HepG2 (cell line): ENCODE results near the gene STN1. TPM values are rescaled to one million over a fixed set of nuclear protein-coding genes. Genes with fewer than 3 reads are reported as not detected.

ENCODE experiments used
- KAT2B ChIP-seq: fragments of 150-350 bp; IDR thresholded peaks from 2 replicates; pipeline ENCODE4 v1.6.1; 2014; ENCODE audit warnings: low read depth, low read length, borderline replicate concordance
- KAT7 ChIP-seq: IDR thresholded peaks from 2 replicates; pipeline ENCODE4 v1.6.1; 2018; ENCODE audit warnings: borderline replicate concordance, missing compliant biosample characterization
- KLF9 ChIP-seq: IDR thresholded peaks from 2 replicates; pipeline ENCODE4 v1.6.1; 2016; ENCODE audit warnings: low read depth
- MEIS2 ChIP-seq: sonication (generic); formaldehyde crosslinking; IDR thresholded peaks from 2 replicates; pipeline ENCODE4 v1.9.0; 2021; ENCODE audit warnings: mild to moderate bottlenecking, missing genetic modification reagents
- POLR2AphosphoS5 ChIP-seq: IDR thresholded peaks from 2 replicates; pipeline ENCODE4 v1.6.1; 2012; ENCODE audit warnings: low read depth, low read length
- TCF12 ChIP-seq, 2 experiments: fragments of 450-650 bp in 1 of 2; sonication (generic) in 1 of 2; formaldehyde crosslinking in 1 of 2; IDR thresholded peaks; 2 replicates each; pipeline versions ENCODE4 v1.6.1 to v1.8.0; 2017 to 2022; ENCODE audit warnings: antibody characterized with exemption in 1 of 2, mild to moderate bottlenecking in 1 of 2, missing genetic modification reagents in 1 of 2, moderate library complexity in 1 of 2
- ZNF468 ChIP-seq: sonication (generic); formaldehyde crosslinking; IDR thresholded peaks from 2 replicates; pipeline ENCODE4 v1.8.0; 2022; ENCODE audit warnings: mild to moderate bottlenecking, moderate library complexity, missing genetic modification reagents
- ZNF501 ChIP-seq: sonication (generic); formaldehyde crosslinking; IDR thresholded peaks from 2 replicates; pipeline ENCODE4 v1.5.1; 2020; ENCODE audit warnings: mild to moderate bottlenecking, moderate library complexity, missing genetic modification reagents
- ZNF605 ChIP-seq: sonication (generic); formaldehyde crosslinking; IDR thresholded peaks from 2 replicates; pipeline ENCODE4 v1.8.0; 2022; ENCODE audit warnings: mild to moderate bottlenecking, missing genetic modification reagents
- ZNF816 ChIP-seq: sonication (generic); formaldehyde crosslinking; IDR thresholded peaks from 2 replicates; pipeline ENCODE4 v1.8.0; 2022; ENCODE audit warnings: missing genetic modification reagents, mild to moderate bottlenecking, borderline replicate concordance
- polyA plus RNA-seq, 8 experiments: library from polyadenylated mRNA; depleted of rRNA in 3 of 8; stranded (reverse) in 7 of 8; unstranded in 1 of 8; fragments of >200 nt; fragmentation: Illumina TruSeq in 4 of 8; extraction: Trizol in 4 of 8; gene quantifications; 2 replicates each; pipeline versions ENCODE4 v1.2.1 to v1.2.3, GENCODE V29; 2011 to 2016; ENCODE audit warnings: low read depth in 4 of 8, missing spikeins in 1 of 8, mixed read lengths in 1 of 8; ENCODE audit not compliant: insufficient read depth in 1 of 8
- total RNA-seq, 5 experiments: library from RNA; depleted of rRNA; stranded (reverse); fragments of >200 nt; fragmentation: Illumina TruSeq; extraction: Trizol; gene quantifications; 2 replicates each; pipeline ENCODE4 v1.2.3, GENCODE V29; 2016; ENCODE audit warnings: low read depth in 1 of 5
- TF ChIP-seq, protein P1 (sequence below): sonication (generic); formaldehyde crosslinking; IDR thresholded peaks from 2 replicates; pipeline ENCODE4 v1.8.0; 2022; ENCODE audit warnings: mild to moderate bottlenecking, missing genetic modification reagents, moderate library complexity
- TF ChIP-seq, protein P2 (sequence below): IDR thresholded peaks from 2 replicates; pipeline ENCODE4 v1.6.1; 2016; ENCODE audit warnings: control low read depth
- TF ChIP-seq, protein P3 (sequence below): IDR thresholded peaks from 2 replicates; pipeline ENCODE4 v1.6.1; 2018; ENCODE audit warnings: missing genetic modification reagents, mild to moderate bottlenecking, missing compliant biosample characterization
- TF ChIP-seq, protein P4 (sequence below): sonication (generic); formaldehyde crosslinking; IDR thresholded peaks from 2 replicates; pipeline ENCODE4 v1.4.0; 2020; ENCODE audit warnings: missing genetic modification reagents, borderline replicate concordance
- TF ChIP-seq, protein P5 (sequence below): IDR thresholded peaks from 2 replicates; pipeline ENCODE4 v1.6.1; 2016; ENCODE audit warnings: missing compliant biosample characterization, missing genetic modification reagents, borderline replicate concordance
- TF ChIP-seq, protein P6 (sequence below): sonication (generic); formaldehyde crosslinking; IDR thresholded peaks from 2 replicates; pipeline ENCODE4 v1.8.0; 2022; ENCODE audit warnings: mild to moderate bottlenecking, missing genetic modification reagents, borderline replicate concordance
- TF ChIP-seq, protein P7 (sequence below): IDR thresholded peaks from 2 replicates; pipeline ENCODE4 v1.6.1; 2016; ENCODE audit warnings: missing compliant biosample characterization, missing genetic modification reagents, borderline replicate concordance

The STN1 gene
- total and polyA plus RNA-seq, 2 of the 13 experiments (the other 11 are each of a cell fraction or from before 2014, with no cell fraction given) = 17.6 to 22.7 TPM

DNA sequence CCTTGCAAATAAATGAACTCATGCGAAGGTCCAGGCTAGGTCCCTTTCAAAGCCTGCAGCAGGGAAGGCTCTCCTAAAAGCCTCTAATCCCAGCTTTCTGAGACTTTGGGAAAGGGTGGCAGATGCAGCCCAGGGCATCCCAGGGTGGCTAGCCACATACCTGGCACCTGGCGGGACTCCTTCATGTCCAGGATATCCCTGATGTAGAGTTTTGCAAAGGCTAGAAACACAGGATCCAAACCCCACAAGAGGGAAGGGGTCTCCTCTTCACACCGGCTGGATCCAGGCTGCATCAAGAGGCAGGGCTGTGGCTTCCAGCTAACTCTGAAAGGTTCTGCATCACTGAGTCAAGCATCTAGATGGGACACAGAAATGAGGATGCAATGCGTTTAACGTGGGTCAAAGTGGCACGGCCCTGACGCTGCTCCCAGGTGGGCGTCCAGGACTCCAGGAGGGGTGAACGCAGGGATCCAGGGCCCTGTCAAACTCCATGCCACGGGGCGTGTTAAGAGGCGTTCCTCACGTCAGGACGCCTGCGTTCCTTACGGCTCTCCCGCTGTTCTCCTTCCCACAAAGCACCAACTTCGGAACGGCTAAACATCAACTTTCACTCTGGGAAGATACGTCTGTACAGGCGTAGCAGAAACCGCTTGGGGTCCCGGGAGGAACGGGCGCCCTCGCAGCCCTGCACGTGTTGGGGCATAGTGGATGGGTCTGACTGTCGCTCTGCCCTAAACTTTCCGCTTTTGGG lies 507 bp downstream of the STN1 start (continued):
- TF ChIP-seq, protein P1, sequence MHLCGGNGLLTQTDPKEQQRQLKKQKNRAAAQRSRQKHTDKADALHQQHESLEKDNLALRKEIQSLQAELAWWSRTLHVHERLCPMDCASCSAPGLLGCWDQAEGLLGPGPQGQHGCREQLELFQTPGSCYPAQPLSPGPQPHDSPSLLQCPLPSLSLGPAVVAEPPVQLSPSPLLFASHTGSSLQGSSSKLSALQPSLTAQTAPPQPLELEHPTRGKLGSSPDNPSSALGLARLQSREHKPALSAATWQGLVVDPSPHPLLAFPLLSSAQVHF (CRISPR knock-in tag) = no peak
- TF ChIP-seq ZNF816 (CRISPR knock-in tag) (no peak), KAT7 (CRISPR knock-in tag) (no peak; the same call in 1 of the 2 replicates), ZNF501 (CRISPR knock-in tag) (0 out of 2 replicates have a peak, but pooled peaks have one; percentile 18), ZNF468 (CRISPR knock-in tag) (no peak), KLF9 (CRISPR knock-in tag) (no peak), ZNF605 (CRISPR knock-in tag) (0 out of 2 replicates have a peak, but pooled peaks have one; percentile 37), TCF12 (IDR thresholded peaks at IDR 0.05) (no peak), TCF12 (CRISPR knock-in tag; IDR thresholded peaks at IDR 0.05) (no peak), MEIS2 (CRISPR knock-in tag) (no peak), POLR2AphosphoS5 (no peak), KAT2B (no peak)
- TF ChIP-seq, protein P2, sequence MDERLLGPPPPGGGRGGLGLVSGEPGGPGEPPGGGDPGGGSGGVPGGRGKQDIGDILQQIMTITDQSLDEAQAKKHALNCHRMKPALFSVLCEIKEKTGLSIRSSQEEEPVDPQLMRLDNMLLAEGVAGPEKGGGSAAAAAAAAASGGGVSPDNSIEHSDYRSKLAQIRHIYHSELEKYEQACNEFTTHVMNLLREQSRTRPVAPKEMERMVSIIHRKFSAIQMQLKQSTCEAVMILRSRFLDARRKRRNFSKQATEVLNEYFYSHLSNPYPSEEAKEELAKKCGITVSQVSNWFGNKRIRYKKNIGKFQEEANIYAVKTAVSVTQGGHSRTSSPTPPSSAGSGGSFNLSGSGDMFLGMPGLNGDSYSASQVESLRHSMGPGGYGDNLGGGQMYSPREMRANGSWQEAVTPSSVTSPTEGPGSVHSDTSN (CRISPR knock-in tag) = no peak
- TF ChIP-seq, protein P3, sequence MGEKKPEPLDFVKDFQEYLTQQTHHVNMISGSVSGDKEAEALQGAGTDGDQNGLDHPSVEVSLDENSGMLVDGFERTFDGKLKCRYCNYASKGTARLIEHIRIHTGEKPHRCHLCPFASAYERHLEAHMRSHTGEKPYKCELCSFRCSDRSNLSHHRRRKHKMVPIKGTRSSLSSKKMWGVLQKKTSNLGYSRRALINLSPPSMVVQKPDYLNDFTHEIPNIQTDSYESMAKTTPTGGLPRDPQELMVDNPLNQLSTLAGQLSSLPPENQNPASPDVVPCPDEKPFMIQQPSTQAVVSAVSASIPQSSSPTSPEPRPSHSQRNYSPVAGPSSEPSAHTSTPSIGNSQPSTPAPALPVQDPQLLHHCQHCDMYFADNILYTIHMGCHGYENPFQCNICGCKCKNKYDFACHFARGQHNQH (CRISPR knock-in tag) = no peak
- TF ChIP-seq, protein P4, sequence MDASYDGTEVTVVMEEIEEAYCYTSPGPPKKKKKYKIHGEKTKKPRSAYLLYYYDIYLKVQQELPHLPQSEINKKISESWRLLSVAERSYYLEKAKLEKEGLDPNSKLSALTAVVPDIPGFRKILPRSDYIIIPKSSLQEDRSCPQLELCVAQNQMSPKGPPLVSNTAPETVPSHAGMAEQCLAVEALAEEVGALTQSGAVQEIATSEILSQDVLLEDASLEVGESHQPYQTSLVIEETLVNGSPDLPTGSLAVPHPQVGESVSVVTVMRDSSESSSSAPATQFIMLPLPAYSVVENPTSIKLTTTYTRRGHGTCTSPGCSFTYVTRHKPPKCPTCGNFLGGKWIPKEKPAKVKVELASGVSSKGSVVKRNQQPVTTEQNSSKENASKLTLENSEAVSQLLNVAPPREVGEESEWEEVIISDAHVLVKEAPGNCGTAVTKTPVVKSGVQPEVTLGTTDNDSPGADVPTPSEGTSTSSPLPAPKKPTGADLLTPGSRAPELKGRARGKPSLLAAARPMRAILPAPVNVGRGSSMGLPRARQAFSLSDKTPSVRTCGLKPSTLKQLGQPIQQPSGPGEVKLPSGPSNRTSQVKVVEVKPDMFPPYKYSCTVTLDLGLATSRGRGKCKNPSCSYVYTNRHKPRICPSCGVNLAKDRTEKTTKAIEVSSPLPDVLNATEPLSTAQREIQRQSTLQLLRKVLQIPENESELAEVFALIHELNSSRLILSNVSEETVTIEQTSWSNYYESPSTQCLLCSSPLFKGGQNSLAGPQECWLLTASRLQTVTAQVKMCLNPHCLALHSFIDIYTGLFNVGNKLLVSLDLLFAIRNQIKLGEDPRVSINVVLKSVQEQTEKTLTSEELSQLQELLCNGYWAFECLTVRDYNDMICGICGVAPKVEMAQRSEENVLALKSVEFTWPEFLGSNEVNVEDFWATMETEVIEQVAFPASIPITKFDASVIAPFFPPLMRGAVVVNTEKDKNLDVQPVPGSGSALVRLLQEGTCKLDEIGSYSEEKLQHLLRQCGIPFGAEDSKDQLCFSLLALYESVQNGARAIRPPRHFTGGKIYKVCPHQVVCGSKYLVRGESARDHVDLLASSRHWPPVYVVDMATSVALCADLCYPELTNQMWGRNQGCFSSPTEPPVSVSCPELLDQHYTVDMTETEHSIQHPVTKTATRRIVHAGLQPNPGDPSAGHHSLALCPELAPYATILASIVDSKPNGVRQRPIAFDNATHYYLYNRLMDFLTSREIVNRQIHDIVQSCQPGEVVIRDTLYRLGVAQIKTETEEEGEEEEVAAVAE (CRISPR knock-in tag) = no peak
- TF ChIP-seq, protein P5, sequence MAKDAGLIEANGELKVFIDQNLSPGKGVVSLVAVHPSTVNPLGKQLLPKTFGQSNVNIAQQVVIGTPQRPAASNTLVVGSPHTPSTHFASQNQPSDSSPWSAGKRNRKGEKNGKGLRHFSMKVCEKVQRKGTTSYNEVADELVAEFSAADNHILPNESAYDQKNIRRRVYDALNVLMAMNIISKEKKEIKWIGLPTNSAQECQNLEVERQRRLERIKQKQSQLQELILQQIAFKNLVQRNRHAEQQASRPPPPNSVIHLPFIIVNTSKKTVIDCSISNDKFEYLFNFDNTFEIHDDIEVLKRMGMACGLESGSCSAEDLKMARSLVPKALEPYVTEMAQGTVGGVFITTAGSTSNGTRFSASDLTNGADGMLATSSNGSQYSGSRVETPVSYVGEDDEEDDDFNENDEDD (CRISPR knock-in tag) = no peak; the same call in 1 of the 2 replicates
- TF ChIP-seq, protein P6, sequence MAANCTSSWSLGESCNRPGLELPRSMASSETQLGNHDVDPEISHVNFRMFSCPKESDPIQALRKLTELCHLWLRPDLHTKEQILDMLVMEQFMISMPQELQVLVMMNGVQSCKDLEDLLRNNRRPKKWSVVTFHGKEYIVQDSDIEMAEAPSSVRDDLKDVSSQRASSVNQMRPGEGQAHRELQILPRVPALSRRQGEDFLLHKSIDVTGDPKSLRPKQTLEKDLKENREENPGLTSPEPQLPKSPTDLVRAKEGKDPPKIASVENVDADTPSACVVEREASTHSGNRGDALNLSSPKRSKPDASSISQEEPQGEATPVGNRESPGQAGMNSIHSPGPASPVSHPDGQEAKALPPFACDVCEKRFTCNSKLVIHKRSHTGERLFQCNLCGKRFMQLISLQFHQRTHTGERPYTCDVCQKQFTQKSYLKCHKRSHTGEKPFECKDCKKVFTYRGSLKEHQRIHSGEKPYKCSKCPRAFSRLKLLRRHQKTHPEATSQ (CRISPR knock-in tag) = no peak
- TF ChIP-seq, protein P7, sequence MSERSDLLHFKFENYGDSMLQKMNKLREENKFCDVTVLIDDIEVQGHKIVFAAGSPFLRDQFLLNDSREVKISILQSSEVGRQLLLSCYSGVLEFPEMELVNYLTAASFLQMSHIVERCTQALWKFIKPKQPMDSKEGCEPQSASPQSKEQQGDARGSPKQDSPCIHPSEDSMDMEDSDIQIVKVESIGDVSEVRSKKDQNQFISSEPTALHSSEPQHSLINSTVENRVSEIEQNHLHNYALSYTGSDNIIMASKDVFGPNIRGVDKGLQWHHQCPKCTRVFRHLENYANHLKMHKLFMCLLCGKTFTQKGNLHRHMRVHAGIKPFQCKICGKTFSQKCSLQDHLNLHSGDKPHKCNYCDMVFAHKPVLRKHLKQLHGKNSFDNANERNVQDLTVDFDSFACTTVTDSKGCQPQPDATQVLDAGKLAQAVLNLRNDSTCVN (CRISPR knock-in tag) = peak; percentile 32; the same call in 1 of the 2 replicates
